Endothelial cell of umbilical vein (primary cell): ENCODE data around the gene OR5C1. TPM values are rescaled to one million over a fixed set of nuclear protein-coding genes. Genes with fewer than 3 reads are reported as not detected.

Source experiments
- BruUV-seq: library from RNA; stranded (reverse); fragments of 400-500 nt; replicated peaks from 2 replicates; lab custom pipeline; 2021; lab: Mats Ljungman, UMichigan
- CTCF ChIA-PET: fragments of 300-600, 350-600 bp; sonication (Branson Sonifier 250); formaldehyde crosslinking; loops from one replicate; lab custom pipeline; 2021; ENCODE audit warnings: antibody characterized with exemption, inconsistent platforms; lab: Charles Lee
- POLR2A ChIA-PET: fragments of 300-600, 350-600 bp; sonication (Branson Sonifier 250); formaldehyde crosslinking; loops from one replicate; lab custom pipeline; 2021; ENCODE audit warnings: antibody characterized with exemption, inconsistent platforms; lab: Charles Lee
- DNase-seq: peaks from one replicate; pipeline ENCODE4 v3.0.0-alpha.2; 2011; ENCODE audit warnings: low read depth, low spot score
- FAIRE-seq: peaks from 2 replicates; lab custom pipeline; 2011; peaks lifted over from hg19 to GRCh38; lab: Jason Lieb, UNC
- H2AFZ ChIP-seq: 2 replicates; pipeline ENCODE4 v1.6.0; 2012; ENCODE audit warnings: low read depth, low read length, control low read depth, inconsistent platforms
- H3K27ac ChIP-seq: 2 replicates; pipeline ENCODE4 v1.5.1; 2011; ENCODE audit warnings: low read depth, mild to moderate bottlenecking, control low read depth, low read length, moderate library complexity; ENCODE audit not compliant: insufficient read depth
- H3K27me3 ChIP-seq, 2 experiments: 2 replicates each; pipeline versions ENCODE4 v1.6.0 to v1.6.1; 2011; ENCODE audit warnings: low read length in 2 of 2, mixed read lengths in 1 of 2; ENCODE audit not compliant: control insufficient read depth in 2 of 2, insufficient read depth in 2 of 2
- H3K36me3 ChIP-seq, 2 experiments: 2 replicates in 1 of 2; 3 replicates in 1 of 2; pipeline ENCODE4 v1.5.1; 2011; ENCODE audit warnings: low read length in 2 of 2, mild to moderate bottlenecking in 1 of 2, moderate library complexity in 1 of 2; ENCODE audit not compliant: control insufficient read depth in 2 of 2, insufficient read depth in 2 of 2; ENCODE audit errors: extremely low read depth in 1 of 2
- H3K4me1 ChIP-seq: 3 replicates; pipeline ENCODE4 v1.5.1; 2011; ENCODE audit warnings: mild to moderate bottlenecking, low read length; ENCODE audit not compliant: control insufficient read depth, insufficient read depth; ENCODE audit errors: extremely low read depth
- H3K4me2 ChIP-seq: 2 replicates; pipeline ENCODE4 v1.6.1; 2011; ENCODE audit warnings: low read length, control low read depth, mixed read lengths; ENCODE audit not compliant: insufficient read depth
- H3K4me3 ChIP-seq, 3 experiments: fragments of 200-600 bp in 1 of 3; sonication (generic), shearing (Covaris generic) in 1 of 3; replicated peaks in 1 of 3; 2 replicates each; pipeline ENCODE4 v1.5.1; 2011 to 2016; ENCODE audit warnings: control low read depth in 3 of 3, low read length in 3 of 3, mild to moderate bottlenecking in 2 of 3, inconsistent platforms in 1 of 3, low read depth in 1 of 3, moderate library complexity in 1 of 3; ENCODE audit not compliant: insufficient read depth in 1 of 3
- H3K79me2 ChIP-seq: 2 replicates; pipeline ENCODE4 v1.6.0; 2012; ENCODE audit warnings: low read length, inconsistent platforms; ENCODE audit not compliant: control insufficient read depth, insufficient read depth
- H3K9ac ChIP-seq: replicated peaks from 2 replicates; pipeline ENCODE3; 2011; ENCODE audit warnings: low read length, control low read depth; ENCODE audit not compliant: insufficient read depth; ENCODE audit errors: extremely low read depth
- H3K9me1 ChIP-seq: replicated peaks from 3 replicates; pipeline ENCODE4 v1.6.0; 2011; ENCODE audit warnings: mild to moderate bottlenecking, low read length; ENCODE audit not compliant: control insufficient read depth, insufficient read depth; ENCODE audit errors: extremely low read depth
- H3K9me3 ChIP-seq: replicated peaks from 2 replicates; pipeline ENCODE4 v1.5.1; 2012; ENCODE audit warnings: low read length, inconsistent platforms; ENCODE audit not compliant: control insufficient read depth, insufficient read depth
- H4K20me1 ChIP-seq: replicated peaks from 2 replicates; pipeline ENCODE3; 2011; ENCODE audit warnings: mild to moderate bottlenecking, low read length; ENCODE audit not compliant: control insufficient read depth, insufficient read depth; ENCODE audit errors: extremely low read depth
- CTCF ChIP-seq, 2 donors: IDR thresholded peaks; 1 replicate in 1 of 2; 2 replicates in 1 of 2; pipeline ENCODE4 v1.5.1; 2011; ENCODE audit warnings: low read length in 2 of 2, mild to moderate bottlenecking in 2 of 2, moderate library complexity in 2 of 2, control low read depth in 1 of 2, inconsistent platforms in 1 of 2, low read depth in 1 of 2; ENCODE audit not compliant: insufficient read depth in 1 of 2; ENCODE audit errors: extremely low read depth in 1 of 2
- EZH2 ChIP-seq: IDR thresholded peaks from 2 replicates; pipeline ENCODE4 v1.6.1; 2012; ENCODE audit warnings: borderline replicate concordance, low read depth, mild to moderate bottlenecking, moderate library complexity, low read length, inconsistent platforms; ENCODE audit not compliant: severe bottlenecking
- FOS ChIP-seq: IDR thresholded peaks from 2 replicates; pipeline ENCODE4 v1.6.1; 2011; ENCODE audit warnings: mild to moderate bottlenecking, low read length, moderate library complexity, borderline replicate concordance; ENCODE audit not compliant: insufficient read depth
- GATA2 ChIP-seq: IDR thresholded peaks from 2 replicates; pipeline ENCODE4 v1.7.0; 2011; ENCODE audit warnings: low read depth, mild to moderate bottlenecking, moderate library complexity, mixed read lengths, low read length; ENCODE audit not compliant: insufficient read length, insufficient read depth
- JUN ChIP-seq: IDR thresholded peaks from 2 replicates; pipeline ENCODE4 v1.6.1; 2011; ENCODE audit warnings: borderline replicate concordance, low read depth; ENCODE audit not compliant: insufficient read length, insufficient read depth
- MYC ChIP-seq: IDR thresholded peaks from one replicate; pipeline ENCODE4 v1.6.1; 2011; ENCODE audit warnings: mild to moderate bottlenecking, low read depth, low read length
- POLR2A ChIP-seq: IDR thresholded peaks from 2 replicates; pipeline ENCODE4 v1.6.1; 2012; ENCODE audit warnings: low read depth, mild to moderate bottlenecking, control low read depth, low read length
- POLR2AphosphoS5 ChIP-seq: IDR thresholded peaks from 2 replicates; pipeline ENCODE4 v1.6.1; 2012; ENCODE audit warnings: low read depth, mild to moderate bottlenecking, control low read depth, low read length, moderate library complexity; ENCODE audit not compliant: insufficient read depth
- dilution Hi-C: fragments of 300-500 bp; cut with MboI; formaldehyde crosslinking; loops from one replicate; pipeline ENCODE4 v1.15.0; 2019; ENCODE audit warnings: low sequenced_read_pairs; ENCODE audit not compliant: extremely low pct_ligation_motif_present
- intact Hi-C: fragments of 100-400 bp; cut with micrococcal nuclease; formaldehyde crosslinking; loops from one replicate; pipeline ENCODE4 v1.10.0; 2022
- polyA plus RNA-seq, 4 experiments: library from polyadenylated mRNA; depleted of rRNA in 3 of 4; stranded (reverse) in 3 of 4; unstranded in 1 of 4; fragments of >200 nt; gene quantifications; 2 replicates each; pipeline versions ENCODE4 v1.2.1 to v1.2.3, GENCODE V29; 2011 to 2012; ENCODE audit warnings: missing spikeins in 1 of 4
- total RNA-seq: library from RNA; stranded (reverse); gene quantifications from 2 replicates; pipeline ENCODE4 v1.2.3, GENCODE V29; 2021
- TF ChIP-seq, protein P1 (sequence below): IDR thresholded peaks from 2 replicates; pipeline ENCODE4 v1.6.1; 2011; ENCODE audit not compliant: insufficient read depth, insufficient read length

Gene OR5C1
- total and polyA plus RNA-seq, 2 donors (not counting 3 experiments of a cell fraction or from before 2014, with no cell fraction given): not detected

- H2AFZ ChIP-seq: no peak overlapping the region
- H3K4me1 ChIP-seq: no peaks in the 10 kb centered on the region
- H3K27ac ChIP-seq: no peak overlapping the region
- no TSS peak for BruUV-seq
- peaks cover 0 to 3% of the 10 kb centered on the region in 2 experiments for H3K27me3 ChIP-seq
- dilution Hi-C loops: no loop called here
- H3K79me2 ChIP-seq: no peaks in the 10 kb centered on the region
- POLR2A ChIA-PET: no interaction called here
- no peak overlapping the region for H3K4me3 ChIP-seq
- intact Hi-C loops: no loop called here
- no peak for TF ChIP-seq MYC
- TF ChIP-seq, protein P1, sequence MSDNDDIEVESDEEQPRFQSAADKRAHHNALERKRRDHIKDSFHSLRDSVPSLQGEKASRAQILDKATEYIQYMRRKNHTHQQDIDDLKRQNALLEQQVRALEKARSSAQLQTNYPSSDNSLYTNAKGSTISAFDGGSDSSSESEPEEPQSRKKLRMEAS: no peak
- TF ChIP-seq CTCF (IDR thresholded peaks at IDR 0.05; ENCODE audit: extremely low read depth in 1 of 2, insufficient read depth in 1 of 2, low read depth in 1 of 2, low read length in 2 of 2): no peak
- no peak for TF ChIP-seq EZH2
- TF ChIP-seq POLR2AphosphoS5: no peak
- TF ChIP-seq POLR2A: no peak
- TF ChIP-seq GATA2: no peak
- TF ChIP-seq JUN: no peak
- no peak for TF ChIP-seq FOS
- H3K36me3 ChIP-seq: no peaks in the 10 kb centered on the region
- DNase-seq (no peak), FAIRE-seq (no peak)
- no peaks in the 10 kb centered on the region for H3K9me1 ChIP-seq
- CTCF ChIA-PET: interaction anchor here (2.1 kb wide), 1 partner anchor 291 kb away, joined by 8 read pairs; no protein-coding TSS in a partner anchor
- H4K20me1 ChIP-seq: no peaks in the 10 kb centered on the region
- no peaks in the 10 kb centered on the region for H3K9me3 ChIP-seq
- H3K9ac ChIP-seq: no peak overlapping the region
- H3K4me2 ChIP-seq: no peak overlapping the region
Measured at GRCh38 chr9:122789256-122790046, 718 bp downstream of the OR5C1 start.
